ENCODE results near the gene MAP3K7. TPM values are rescaled to one million over a fixed set of nuclear protein-coding genes. Genes with fewer than 3 reads are reported as not detected.
A peak's percentile ranks its signal among the peaks of the same experiment; 100 is the strongest.

Gene MAP3K7
- total RNA-seq (2012; rRNA removed) (29.9 and 40.8 TPM in 2 replicates), polyA plus RNA-seq (2012; rRNA removed) (21.4 and 26.5 TPM in 2 replicates), Bru-seq, nascent RNA (percentile 92 among the genes with signal in this experiment), BruChase-seq, experiment 1, labeled RNA remaining after a 6-hour chase (percentile 72 among the genes with signal in this experiment), BruChase-seq, experiment 2, labeled RNA remaining after a 2-hour chase (percentile 80 among the genes with signal in this experiment)
- polyA plus RNA-seq (2012; cell fraction: cytosol; rRNA removed), result 5.1 and 7.8 TPM in 2 replicates
- polyA plus RNA-seq (2012; cell fraction: nucleus; rRNA removed; ENCODE audit: low replicate concordance), result 5.5 and 50.1 TPM in 2 replicates
- long read RNA-seq, full-length matches to known transcripts, result 96 of 124 reads
- long read RNA-seq, partial matches to known transcripts, result 15 of 124 reads
- long read RNA-seq, other reads (novel, unspliced or antisense), result 13 of 124 reads

DNA sequence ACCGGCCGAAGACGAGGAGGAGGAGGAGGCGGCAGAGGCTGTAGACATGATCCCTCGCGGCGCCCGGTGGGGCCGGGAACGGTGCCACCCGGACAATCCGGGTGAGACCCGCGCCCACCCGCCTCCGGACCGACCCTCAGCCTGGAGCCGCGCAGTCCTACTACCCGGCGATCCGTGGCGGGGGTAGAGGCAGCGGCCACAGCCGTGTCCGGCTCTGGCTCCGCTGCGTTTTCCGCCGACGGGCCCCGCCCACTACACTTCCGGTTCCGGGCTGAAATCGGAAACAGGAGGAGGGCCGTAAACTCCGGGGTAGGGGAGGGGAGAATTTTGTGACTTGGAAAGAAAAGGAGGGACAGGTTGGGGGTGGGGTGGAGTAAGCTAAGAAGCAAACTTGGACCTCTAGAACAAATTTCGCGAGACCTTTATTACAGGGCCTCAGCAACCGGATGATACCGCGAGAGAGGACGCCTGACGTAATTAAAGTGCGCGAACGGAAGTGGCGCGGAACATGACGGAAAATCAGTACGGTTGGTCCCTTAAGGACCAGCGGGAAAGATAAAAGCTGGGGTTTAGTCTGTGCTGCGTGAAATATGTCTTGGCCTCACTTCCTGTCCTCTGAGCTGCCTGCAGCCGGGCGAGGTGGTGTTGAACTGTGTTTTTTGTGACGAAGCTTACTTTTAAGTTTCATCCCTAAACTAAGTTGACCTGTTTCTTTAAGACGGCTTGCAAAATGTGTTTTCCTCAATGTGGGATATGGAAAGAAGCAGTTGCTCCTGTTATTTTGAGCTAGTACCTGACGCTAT is at the start of gene MAP3K7:
Gene MAP3K7, minus strand, starts transcription at position 237 of the 803 bp plus-strand sequence. Its CDS starts 189 bp downstream, at position 48.
- Histone ChIP-seq H3K9me1 (ENCODE audit: insufficient read depth, low read length) (no peaks in the 10 kb centered on the region), H2BK20ac (ENCODE audit: low read depth, low read length) (no peak within 1 kb of the TSS), H3K36me3 (ENCODE audit: control insufficient read depth, insufficient read depth, low read length) (no peaks in the 10 kb centered on the region), H3K27ac (ENCODE audit: insufficient read depth, low read length) (peak within 1 kb of the TSS; percentile 50), H2AK5ac (ENCODE audit: low read depth, low read length) (0 out of 2 replicates have a peak within 1 kb of the TSS, but pooled peaks have one; percentile 53), H4K91ac (ENCODE audit: insufficient read depth, low read depth, low read length) (peak within 1 kb of the TSS; percentile 30), H2BK5ac (ENCODE audit: low read depth, low read length, poor library complexity, severe bottlenecking) (peak within 1 kb of the TSS; percentile 57), H3K18ac (ENCODE audit: low read depth, low read length) (peak within 1 kb of the TSS; percentile 23), H4K20me1 (ENCODE audit: insufficient read depth, low read length) (peaks cover 28% of the 10 kb centered on the region; the same call in 1 of the 2 replicates), H3K56ac (ENCODE audit: extremely low read depth, insufficient read depth, low read length) (peak within 1 kb of the TSS; percentile 78), H3K27me3 (ENCODE audit: control insufficient read depth, insufficient read depth, low read length) (no peaks in the 10 kb centered on the region), H3K79me1 (ENCODE audit: low read depth in 1 of 2, low read length in 2 of 2) (peaks cover 0 to 18% of the 10 kb centered on the region in 2 experiments; a peak in 2 of 4 replicates), H2BK120ac (ENCODE audit: low read depth, low read length) (peak within 1 kb of the TSS; percentile 50; the same call in 1 of the 2 replicates), H2AK9ac (replicated peaks; ENCODE audit: low read depth, low read length, poor library complexity) (peak within 1 kb of the TSS; percentile 98), H3K9ac (ENCODE audit: low read depth, low read length) (peak within 1 kb of the TSS; percentile 54), H3K9me3 (ENCODE audit: control insufficient read depth, insufficient read depth, low read length) (no peaks in the 10 kb centered on the region), H3K4ac (ENCODE audit: low read depth, low read length) (peak within 1 kb of the TSS; percentile 87), H3K4me1 (ENCODE audit: control insufficient read depth, insufficient read depth, low read length) (peaks cover 6% of the 10 kb centered on the region), H4K5ac (ENCODE audit: low read depth, low read length) (peak within 1 kb of the TSS; percentile 78), H4K8ac (ENCODE audit: low read depth in 2 of 2, low read length in 2 of 2) (peak within 1 kb of the TSS; percentile 73 to 96), H3K14ac (replicated peaks; ENCODE audit: low read depth, low read length) (peak within 1 kb of the TSS; percentile 84), H3K4me2 (ENCODE audit: low read depth, low read length) (peak within 1 kb of the TSS; percentile 97), H2BK15ac (ENCODE audit: low read depth, low read length) (no peak within 1 kb of the TSS), H3K23ac (ENCODE audit: low read depth, low read length) (peak within 1 kb of the TSS; percentile 97), H2AFZ (replicated peaks; ENCODE audit: low read length, poor library complexity) (peak within 1 kb of the TSS; percentile 95), H3K4me3 (ENCODE audit: insufficient read depth, low read depth, low read length) (peak within 1 kb of the TSS; percentile 92)
- BruUV-seq (replicated peaks), result no TSS peak
- ATAC-seq (ENCODE audit: low read depth) (peak; percentile 95), DNase-seq (peak; percentile 97)
- peak; percentile 98 for TF ChIP-seq MXI1 (IDR thresholded peaks at IDR 0.05; ENCODE audit: borderline replicate concordance, low read depth, low read length)
- TF ChIP-seq CHD1 (IDR thresholded peaks at IDR 0.05; ENCODE audit: low read depth, low read length), result no peak
- TF ChIP-seq, protein P1, sequence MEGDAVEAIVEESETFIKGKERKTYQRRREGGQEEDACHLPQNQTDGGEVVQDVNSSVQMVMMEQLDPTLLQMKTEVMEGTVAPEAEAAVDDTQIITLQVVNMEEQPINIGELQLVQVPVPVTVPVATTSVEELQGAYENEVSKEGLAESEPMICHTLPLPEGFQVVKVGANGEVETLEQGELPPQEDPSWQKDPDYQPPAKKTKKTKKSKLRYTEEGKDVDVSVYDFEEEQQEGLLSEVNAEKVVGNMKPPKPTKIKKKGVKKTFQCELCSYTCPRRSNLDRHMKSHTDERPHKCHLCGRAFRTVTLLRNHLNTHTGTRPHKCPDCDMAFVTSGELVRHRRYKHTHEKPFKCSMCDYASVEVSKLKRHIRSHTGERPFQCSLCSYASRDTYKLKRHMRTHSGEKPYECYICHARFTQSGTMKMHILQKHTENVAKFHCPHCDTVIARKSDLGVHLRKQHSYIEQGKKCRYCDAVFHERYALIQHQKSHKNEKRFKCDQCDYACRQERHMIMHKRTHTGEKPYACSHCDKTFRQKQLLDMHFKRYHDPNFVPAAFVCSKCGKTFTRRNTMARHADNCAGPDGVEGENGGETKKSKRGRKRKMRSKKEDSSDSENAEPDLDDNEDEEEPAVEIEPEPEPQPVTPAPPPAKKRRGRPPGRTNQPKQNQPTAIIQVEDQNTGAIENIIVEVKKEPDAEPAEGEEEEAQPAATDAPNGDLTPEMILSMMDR (conservative IDR thresholded peaks at IDR 0.05; ENCODE audit: low read depth, low read length), result no peak
- TF ChIP-seq POLR2A (IDR thresholded peaks at IDR 0.05; ENCODE audit: low read depth, low read length), result peak; percentile 93
- TF ChIP-seq MAZ (IDR thresholded peaks at IDR 0.05; ENCODE audit: borderline replicate concordance, low read depth, low read length), result peak; percentile 4; the same call in 1 of the 2 replicates
- TF ChIP-seq, protein P2, sequence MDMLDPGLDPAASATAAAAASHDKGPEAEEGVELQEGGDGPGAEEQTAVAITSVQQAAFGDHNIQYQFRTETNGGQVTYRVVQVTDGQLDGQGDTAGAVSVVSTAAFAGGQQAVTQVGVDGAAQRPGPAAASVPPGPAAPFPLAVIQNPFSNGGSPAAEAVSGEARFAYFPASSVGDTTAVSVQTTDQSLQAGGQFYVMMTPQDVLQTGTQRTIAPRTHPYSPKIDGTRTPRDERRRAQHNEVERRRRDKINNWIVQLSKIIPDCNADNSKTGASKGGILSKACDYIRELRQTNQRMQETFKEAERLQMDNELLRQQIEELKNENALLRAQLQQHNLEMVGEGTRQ (IDR thresholded peaks at IDR 0.05; ENCODE audit: low read depth, low read length), result no peak
- TF ChIP-seq, protein P3, sequence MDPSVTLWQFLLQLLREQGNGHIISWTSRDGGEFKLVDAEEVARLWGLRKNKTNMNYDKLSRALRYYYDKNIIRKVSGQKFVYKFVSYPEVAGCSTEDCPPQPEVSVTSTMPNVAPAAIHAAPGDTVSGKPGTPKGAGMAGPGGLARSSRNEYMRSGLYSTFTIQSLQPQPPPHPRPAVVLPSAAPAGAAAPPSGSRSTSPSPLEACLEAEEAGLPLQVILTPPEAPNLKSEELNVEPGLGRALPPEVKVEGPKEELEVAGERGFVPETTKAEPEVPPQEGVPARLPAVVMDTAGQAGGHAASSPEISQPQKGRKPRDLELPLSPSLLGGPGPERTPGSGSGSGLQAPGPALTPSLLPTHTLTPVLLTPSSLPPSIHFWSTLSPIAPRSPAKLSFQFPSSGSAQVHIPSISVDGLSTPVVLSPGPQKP (IDR thresholded peaks at IDR 0.05; ENCODE audit: borderline replicate concordance, low read depth, low read length), result peak; percentile 97
- no peak for TF ChIP-seq BHLHE40 (IDR thresholded peaks at IDR 0.05; ENCODE audit: low read depth, low read length)
- POLR2A ChIA-PET (ENCODE audit: unreplicated experiment), result interaction anchor here (0.6 to 0.9 kb wide), 2 partner anchors 23 to 41 kb away, joined by 3 to 6 read pairs; no protein-coding TSS in a partner anchor
- dilution Hi-C loops (cut with HindIII; ENCODE audit: low sequenced_read_pairs, unreplicated experiment) (no loop called here), in situ Hi-C loops (cut with MboI; ENCODE audit: low sequenced_read_pairs) (no loop called here), intact Hi-C loops (cut with micrococcal nuclease) (no loop called here)
- WGBS, 2 experiments (ENCODE audit: extremely low coverage in 2 of 2, insufficient read length in 1 of 2), result 0% methylated on average over 12 of the region's 58 CpGs; no CpG with 5 or more reads in 1 of the 2 experiments
- CTCF ChIA-PET, result interaction anchor here (0.5 to 1.1 kb wide), 2 partner anchors 12 to 1226 kb away, joined by 3 read pairs; no protein-coding TSS in a partner anchor
